Stimulated activated CD8-positive, alpha-beta memory T cell treated with anti-CD3 and anti-CD28 coated beads, Interleukin-12 subunit alpha, Interleukin-12 subunit beta, amount 100 ng/mL, for 24 hours (primary cell): ENCODE data around the gene PPP1R3F.
A peak's percentile ranks its signal among the peaks of the same experiment; 100 is the strongest.

Experiments used
- DNase-seq: peaks from one replicate; pipeline ENCODE4 v3.0.0-alpha.2; 2020; ENCODE audit errors: extremely low read depth

PPP1R3F gene, protein sequence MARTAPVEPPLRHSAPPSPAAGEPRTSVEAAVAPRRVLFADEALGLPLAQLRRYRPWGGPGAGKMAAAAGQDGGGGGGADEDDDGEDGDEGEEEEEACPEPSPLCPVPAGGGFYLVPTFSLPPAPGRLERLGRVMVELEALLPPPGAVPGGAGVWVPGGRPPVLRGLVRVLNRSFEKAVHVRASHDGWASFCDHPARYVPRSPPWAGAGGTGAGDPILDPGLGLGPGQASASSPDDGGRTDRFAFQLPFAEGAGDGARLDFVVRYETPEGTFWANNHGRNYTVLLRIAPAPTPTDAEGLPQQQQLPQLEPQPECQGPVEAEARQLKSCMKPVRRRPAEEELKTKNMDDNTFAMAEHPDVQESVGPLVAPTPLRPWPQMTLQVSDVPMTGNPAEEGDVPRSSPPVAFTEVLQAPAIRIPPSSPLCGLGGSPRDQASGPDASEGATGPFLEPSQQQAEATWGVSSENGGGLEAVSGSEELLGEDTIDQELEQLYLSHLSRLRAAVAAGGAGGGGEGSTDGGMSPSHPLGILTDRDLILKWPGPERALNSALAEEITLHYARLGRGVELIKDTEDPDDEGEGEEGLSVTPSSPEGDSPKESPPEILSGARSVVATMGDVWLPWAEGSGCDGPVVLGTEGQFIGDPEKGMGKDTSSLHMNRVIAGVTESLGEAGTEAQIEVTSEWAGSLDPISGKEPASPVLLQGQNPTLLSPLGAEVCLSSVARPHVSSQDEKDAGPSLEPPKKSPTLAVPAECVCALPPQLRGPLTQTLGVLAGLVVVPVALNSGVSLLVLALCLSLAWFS

DNA sequence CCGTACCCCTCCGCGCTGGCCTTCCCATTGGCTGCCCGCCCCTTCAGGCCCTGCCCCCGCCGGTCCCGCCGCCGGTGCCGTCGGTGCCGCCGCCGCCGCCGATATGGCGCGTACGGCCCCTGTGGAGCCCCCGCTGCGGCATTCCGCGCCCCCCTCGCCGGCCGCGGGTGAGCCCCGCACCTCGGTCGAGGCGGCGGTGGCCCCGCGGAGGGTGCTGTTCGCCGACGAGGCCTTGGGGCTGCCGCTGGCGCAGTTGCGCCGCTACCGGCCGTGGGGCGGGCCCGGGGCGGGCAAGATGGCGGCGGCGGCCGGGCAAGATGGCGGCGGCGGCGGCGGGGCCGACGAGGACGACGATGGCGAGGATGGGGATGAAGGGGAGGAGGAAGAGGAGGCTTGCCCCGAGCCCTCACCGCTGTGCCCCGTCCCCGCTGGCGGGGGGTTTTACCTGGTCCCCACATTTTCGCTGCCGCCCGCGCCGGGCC lies at the start of gene PPP1R3F:
Gene PPP1R3F (plus strand): TSS at position 27 of the 482 bp plus-strand sequence. CDS start 77 bp downstream, at position 104.
- no peak for DNase-seq

DNA sequence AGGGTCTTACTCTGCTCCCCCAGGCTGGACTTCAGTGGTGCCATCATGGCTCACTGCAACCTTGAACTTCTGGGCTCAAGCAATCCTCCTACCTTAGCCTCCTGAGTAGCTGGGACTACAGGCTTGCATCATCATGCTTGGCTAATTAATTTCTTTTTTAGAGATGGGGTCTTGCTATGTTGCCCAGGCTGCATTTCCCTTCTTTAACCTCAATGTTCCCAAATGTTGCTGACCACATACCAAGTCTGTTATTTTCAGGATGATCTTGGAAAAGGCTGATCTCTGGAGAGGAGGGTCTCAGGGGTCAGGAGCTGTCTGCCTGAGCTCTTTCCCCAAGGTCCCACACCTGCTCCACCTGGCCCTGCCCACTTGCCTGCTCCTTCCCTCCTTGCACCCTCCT lies 49.5 kb upstream of the PPP1R3F start:
- no peak for DNase-seq

DNA sequence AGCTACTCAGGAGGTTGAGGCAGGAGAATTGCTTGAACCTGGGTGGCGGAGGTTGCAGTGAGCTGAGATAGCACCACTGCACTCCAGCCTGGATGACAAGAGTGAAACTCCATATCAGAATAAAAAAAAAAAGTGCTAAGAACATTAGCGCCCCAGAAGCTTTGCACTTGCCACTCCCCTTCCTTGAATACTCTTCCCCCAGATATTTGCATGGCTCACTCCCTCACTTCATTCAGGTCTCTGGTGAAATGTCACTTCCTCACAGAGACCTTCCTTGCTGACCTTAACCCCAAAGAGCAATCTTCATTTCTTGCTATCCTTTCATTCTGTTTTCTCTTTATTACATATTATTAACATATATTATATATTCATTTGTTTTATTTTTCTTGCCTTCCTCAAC lies 47.7 kb upstream of the PPP1R3F start:
- no peak for DNase-seq

DNA sequence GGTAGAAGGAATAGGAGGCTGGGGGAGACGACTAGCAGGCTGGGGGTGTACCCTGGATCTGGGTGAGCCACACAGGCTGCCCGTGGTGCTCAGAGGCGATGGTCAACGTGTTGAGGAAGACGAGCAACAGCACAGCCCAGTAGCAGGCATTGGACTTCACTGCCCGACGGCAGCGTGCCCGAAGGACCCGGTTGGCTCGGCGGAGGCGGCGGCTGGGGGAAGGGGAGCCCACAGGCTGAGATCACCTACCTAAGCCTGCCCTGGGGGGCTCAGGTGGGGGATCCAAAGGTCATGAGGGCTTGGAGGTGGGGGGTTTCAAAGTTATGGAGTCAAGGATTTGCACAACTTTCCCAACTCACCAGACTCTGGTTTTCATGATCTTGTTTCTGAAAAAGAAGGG lies 43.7 kb upstream of the PPP1R3F start:
- no peak for DNase-seq

DNA sequence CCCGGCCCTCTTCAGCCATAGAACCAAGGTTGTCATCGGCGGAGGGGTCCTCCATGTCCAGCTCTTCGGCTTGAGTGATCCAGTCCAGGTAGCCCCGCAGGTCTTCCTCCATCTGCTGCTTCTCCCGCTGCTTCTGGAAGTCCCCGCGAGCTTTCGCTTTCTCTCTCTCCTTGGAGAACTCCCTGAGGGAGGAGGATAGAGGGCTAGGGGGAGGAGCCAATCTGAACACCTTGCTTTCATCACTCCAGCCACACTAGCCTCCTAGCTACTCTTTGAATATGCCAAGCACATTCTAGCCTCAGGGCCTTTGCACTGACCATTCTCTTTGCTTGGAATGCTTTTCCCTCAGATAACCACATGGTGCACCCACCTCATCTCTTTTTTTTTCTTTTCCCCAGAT lies 42.6 kb upstream of the PPP1R3F start:
- DNase-seq, result no peak

DNA sequence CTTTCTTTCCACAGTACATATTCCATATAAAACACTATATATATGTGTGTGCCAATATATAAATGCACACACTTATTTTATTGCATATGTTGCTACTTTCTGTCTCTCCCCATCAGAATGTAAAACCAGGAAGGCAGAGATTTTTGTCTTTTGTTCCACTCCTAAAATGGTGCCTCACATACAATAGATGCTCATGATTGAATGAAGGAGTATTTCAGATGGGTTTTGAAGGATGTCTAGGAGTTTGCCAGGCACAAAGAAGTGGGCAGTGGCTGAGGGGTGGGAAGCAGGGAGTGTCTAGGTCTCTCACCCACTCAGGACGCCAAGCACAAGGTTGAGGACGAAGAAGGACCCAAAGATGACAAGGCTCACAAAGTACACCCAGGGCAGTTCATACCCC lies 41.9 kb upstream of the PPP1R3F start:
- no peak for DNase-seq

DNA sequence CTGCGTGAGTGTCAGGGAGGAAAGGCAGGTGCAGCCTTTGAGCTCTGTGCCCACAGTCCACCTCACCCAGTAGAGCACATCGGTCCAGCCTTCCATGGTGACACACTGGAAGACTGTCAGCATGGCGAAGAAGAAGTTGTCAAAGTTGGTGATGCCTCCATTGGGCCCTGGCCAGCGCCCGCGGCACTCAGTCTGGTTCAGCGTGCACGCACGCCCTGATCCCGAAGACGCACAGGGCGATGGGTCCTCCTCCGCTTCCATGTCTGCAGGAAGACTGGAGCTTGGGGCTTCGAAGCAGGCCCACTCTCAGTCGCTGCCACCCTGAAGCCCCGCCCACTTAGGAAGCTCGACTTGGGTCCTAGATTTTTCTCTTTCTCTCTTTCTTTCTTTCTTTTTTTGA lies 41.4 kb upstream of the PPP1R3F start:
- no peak for DNase-seq

DNA sequence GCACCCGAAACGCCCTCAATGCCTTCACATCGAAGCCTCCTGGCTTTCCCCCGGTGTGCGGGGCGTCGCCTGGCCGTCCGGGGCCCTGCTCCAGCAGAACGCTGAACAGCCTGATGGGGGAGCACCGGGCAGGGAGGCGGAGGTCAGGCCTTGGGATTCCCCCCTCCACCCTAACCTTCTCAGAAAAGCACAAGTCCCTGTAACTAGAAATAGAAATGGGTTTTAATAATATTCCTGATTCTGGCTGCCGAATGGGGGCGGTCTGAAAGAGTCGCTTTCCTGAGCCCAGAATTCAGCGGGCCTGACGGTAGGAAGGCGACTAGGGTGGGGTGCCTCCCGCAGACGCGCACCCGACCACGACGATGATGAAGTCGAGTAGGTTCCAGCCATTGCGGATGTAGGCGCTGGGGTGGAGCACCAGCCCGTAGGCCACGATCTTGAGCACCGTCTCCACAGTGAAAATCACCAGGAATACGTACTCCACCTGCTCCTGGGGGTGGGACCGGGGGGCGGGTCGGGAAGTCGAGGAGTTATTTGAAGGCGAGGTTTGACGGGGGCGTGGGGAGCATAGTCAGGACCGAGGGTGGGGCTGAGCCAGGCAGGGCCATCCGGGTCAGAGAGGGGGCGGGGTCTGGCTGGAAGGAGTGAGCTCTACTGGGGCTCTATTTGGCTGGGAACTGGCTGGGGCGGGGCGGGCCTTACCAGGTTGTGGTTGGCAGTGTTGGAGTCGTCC lies 38.9 kb upstream of the PPP1R3F start:
- DNase-seq, result peak; percentile 28

DNA sequence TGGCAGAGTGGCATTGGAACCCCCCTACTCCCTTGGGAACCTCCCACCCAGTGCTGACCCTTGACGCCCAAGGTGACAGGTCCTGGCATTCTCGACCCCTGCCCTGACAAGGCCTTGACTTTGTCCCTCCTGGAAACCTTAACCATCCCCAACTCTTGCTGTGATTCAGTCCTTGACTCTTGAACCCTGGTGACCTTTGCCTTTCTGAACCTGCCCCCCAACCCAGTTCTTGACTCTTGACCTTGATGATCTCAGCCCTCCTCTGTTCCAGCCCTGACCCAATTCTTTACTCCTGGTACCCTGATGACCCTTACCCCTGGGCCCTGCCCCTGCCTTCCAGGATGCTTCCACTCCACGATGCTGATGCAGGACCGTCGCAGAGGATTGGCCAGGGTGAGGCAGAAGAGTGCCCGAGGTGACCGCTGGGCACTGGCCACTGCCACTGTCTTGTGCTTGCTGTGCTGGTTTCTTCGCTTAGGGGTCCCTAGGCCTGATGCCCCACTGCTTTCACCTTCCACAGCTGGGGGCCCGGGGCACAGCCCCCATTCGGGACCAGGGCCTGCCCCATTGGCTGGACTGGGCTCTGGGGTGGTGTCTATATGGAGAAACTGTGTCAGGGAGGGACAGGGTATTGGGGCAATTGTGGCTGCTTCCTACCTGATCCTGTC lies 38.1 kb upstream of the PPP1R3F start:
- DNase-seq, result no peak

DNA sequence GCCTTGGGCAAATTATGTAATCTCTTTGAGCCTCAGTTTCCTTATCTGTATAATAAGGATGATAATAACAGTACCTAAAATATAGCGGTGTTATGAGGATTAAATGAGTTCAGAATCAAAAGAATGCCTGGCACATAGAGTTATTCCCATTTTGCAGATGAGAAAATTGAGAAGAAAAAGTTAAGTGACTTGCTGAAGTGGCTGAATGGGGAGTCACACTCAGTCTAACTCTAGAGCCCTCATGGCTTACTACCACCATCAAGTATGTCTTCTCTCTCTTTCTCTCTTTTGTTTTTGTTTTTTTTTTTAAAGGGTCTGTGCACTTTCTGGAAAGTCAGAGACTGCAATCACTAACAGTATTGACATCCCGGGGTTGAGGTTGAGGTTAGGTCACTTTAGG lies 37.1 kb upstream of the PPP1R3F start:
- no peak for DNase-seq

DNA sequence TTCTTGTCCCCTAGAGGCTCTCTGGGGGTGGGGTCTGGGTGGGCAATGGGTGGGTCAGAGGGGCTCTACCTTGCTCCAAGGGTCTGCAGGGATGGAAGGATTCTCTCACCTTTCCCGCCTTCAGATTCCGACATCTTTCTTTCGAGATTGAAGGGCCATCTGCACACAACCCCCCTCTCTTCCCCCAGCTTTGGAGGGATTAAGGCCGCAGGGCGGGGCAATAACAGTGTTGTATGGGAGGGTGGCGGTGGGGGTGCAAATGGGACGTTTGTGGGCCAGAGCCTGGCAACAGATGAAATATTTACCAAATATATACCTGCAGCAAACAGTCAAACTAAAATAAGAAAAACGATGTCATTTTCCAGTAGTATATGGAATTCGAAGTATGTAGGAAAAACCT lies 36.4 kb upstream of the PPP1R3F start, which contains the start of gene CACNA1F:
Gene CACNA1F (minus strand): TSS at position 165 of the 400 bp plus-strand sequence. CDS start 31 bp downstream, at position 134.
- no peak for DNase-seq

DNA sequence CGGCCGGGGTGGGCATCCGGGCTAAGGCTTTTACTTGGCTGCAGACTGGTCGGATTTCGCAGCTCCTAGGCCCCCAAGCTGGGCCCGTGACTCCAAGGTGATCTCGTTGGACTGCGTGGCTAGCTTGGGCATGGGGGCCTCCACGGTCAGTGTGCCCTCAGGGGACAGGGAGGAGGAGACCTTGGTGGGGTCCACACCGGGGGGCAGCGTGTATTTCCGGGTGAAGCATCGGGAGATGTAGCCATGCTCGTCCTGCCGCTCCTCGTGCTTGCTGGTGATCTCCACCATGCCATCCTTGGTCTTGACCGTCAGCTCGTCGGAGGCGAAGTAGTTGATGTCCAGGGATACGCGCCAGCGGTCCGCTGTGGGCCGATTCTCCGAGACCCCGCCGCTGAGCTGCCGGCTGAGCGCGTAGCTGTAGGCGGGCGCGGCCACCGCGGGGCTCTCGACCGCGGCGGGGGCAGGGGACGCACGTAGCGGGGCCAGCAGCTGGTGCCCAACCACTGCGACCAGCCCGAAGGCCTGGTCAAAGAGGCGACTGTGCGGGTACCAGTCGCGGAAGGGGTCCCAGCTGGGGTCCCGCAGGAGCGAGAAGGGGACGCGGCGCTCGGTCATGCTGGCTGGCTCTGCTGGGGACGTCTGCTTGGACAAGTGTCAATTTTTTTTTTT lies 35.6 kb upstream of the PPP1R3F start:
- DNase-seq, result no peak

DNA sequence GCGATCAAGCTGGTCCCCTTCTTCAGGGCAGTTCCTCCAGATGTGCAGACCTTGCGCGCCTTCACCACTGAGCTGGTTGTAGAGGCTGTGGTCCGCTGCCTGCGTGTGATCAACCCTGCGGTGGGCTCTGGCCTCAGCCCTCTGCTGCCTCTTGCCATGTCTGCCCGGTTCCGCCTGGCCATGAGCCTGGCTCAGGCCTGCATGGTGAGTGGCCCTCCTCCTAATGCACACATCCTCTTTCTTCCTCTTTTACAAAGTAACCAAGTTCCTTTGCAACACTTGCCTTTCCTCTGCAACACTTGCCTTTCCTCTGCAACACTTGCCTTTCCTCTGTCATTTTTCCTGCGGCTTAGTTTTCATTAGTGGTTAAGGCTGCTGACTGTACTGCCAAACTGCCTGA lies 32.5 kb upstream of the PPP1R3F start:
- no peak for DNase-seq

DNA sequence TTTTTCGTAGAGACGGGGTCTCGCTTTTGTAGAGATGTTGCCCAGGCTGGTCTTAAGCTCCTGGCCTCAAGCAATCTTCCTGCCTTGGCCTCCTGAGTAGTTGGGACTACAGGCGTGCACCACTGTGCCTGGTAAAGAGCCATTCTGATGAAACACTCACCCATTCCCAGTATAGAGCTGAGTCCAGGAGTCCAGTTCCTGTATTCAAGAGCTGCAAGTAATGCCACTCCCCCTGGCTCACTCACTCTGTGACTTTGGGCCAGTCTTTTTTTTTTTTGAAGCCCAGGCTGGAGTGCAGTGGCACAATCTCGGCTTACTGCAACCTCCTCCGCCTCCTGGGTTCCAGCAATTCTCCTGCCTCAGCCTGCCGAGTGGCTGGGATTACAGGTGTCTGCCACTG lies 30.9 kb upstream of the PPP1R3F start:
- DNase-seq, result no peak

DNA sequence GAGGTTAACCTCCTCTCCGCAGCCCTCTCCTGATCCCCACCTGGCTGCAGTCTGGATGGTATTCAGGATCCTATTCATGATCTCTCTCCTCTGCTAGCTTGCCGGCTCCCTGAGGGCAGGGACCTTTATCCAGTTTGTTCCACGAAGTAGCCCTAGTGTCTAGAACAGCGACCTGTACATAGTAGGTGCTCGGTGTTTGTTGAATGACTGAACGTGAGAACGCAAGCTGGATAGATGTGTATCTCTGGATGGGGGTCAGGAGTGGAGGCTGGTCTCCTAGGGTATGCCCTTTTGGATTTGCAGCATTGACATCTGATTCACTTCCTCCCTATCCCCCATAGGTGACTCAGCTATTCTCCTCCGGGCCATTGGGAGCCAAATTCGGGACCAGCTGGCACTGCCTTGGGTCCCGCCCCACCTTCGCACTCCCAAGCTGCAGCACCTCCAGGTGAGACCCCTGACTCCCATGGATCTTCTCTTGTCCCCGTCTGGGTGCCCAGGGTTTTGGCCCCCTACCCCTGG lies 27.0 kb upstream of the PPP1R3F start:
- no peak for DNase-seq

DNA sequence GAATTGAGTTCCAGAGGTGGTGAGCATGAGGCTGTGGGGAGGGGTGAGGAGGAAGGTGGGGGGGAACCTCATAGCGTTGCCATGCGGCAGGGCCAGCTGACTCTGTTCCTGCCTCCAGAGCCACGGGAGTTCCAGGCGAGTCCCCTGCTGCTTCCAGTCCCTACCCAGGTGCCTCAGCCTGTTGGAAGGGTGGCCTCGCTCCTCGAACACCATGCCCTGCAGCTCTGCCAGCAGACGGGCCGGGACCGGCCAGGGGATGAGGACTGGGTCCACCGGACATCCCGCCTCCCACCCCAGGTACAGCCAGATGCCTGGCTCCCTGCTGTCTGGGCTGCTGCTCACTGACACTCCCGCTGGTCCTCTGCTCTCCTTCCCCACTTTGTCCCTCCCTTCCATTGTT lies 26.4 kb upstream of the PPP1R3F start:
- DNase-seq, result no peak

DNA sequence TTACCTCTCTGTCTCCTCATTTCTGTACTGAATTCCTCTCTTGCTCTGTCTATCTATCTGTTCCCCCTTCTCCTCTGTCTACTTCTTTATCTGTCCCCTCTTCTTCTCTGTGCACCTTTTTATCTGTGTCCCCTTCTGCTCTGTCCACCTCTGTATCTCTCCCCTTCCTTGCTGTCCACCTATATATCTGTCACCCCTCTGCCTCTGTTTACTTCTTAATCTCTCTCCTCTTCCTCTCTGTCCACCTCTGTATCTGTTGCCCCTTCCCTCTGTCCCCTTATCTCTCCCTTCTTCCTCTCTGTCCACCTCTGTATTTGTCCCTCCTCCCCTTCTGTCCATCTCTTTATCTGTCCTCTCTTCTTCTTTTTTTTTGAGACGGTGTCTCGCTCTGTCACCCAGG lies 25.4 kb upstream of the PPP1R3F start:
- no peak for DNase-seq

DNA sequence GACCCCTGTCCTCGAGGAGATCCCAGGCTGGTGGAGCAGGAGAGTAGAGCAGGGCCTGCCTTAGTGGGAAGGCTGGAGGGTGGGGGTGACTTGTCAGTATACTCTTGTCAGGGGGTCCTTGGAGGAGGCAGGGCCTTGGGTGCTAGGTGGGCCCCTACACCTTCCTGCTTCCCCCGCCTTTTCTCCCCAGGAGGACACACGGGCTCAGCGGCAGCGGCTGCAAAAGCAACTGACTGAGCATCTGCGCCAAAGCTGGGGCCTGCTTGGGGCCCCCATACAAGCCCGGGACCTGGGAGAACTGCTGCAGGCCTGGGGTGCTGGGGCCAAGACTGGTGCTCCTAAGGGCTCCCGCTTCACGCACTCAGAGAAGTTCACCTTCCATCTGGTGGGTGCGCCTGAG lies 23.1 kb upstream of the PPP1R3F start:
- no peak for DNase-seq

DNA sequence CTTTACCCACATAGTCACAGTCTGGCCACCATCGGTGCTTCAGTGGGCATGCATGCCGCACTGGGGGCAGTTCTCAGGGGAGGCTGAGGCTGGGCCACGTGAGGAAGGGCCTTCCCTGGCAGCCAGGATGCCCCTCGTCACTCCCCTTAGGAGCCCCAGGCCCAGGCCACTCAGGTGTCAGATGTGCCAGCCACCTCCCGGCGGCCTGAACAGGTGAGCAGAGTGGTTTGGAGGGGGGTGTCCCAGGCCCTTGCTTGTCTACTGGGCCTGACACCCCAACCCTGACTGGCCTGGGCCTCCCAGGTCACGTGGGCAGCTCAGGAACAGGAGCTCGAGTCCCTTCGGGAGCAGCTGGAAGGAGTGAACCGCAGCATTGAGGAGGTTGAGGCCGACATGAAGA lies 22.2 kb upstream of the PPP1R3F start:
- no peak for DNase-seq

DNA sequence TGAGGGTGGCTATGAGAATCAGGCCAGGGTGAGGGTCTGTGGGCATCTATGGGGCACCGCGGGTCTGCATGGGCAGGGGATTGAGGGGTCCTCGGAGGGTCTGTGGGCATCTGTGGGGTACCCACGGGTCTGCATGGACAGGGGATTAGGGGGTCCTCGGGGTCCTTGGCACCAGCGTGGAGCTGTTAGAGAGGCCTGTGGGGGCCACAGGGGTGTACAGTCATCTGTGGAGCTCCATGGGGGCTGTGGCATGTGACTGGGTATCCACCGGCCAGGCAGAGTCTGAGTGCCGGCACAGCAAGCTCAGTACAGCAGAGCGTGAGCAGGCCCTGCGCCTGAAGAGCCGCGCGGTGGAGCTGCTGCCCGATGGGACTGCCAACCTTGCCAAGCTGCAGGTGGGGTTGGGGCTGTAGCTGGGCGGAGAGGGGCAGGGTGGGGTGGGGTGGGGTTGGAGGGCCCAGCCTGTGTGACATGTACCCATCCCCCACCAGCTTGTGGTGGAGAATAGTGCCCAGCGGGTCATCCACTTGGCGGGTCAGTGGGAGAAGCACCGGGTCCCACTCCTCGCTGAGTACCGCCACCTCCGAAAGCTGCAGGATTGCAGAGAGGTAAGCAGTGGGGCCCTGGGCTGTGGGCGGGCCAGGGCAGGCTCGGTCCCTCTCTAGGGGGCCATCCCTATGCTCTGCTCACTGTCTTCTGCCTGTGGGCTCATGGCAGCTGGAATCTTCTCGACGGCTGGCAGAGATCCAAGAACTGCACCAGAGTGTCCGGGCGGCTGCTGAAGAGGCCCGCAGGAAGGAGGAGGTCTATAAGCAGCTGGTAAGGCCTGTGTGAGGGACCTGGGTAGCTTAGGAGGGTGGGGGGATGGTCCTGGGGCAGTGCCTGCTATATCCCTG lies 21.4 kb upstream of the PPP1R3F start:
- DNase-seq, result no peak
